ENCODE data around the gene TAX1BP3.

TAX1BP3 gene

DNA sequence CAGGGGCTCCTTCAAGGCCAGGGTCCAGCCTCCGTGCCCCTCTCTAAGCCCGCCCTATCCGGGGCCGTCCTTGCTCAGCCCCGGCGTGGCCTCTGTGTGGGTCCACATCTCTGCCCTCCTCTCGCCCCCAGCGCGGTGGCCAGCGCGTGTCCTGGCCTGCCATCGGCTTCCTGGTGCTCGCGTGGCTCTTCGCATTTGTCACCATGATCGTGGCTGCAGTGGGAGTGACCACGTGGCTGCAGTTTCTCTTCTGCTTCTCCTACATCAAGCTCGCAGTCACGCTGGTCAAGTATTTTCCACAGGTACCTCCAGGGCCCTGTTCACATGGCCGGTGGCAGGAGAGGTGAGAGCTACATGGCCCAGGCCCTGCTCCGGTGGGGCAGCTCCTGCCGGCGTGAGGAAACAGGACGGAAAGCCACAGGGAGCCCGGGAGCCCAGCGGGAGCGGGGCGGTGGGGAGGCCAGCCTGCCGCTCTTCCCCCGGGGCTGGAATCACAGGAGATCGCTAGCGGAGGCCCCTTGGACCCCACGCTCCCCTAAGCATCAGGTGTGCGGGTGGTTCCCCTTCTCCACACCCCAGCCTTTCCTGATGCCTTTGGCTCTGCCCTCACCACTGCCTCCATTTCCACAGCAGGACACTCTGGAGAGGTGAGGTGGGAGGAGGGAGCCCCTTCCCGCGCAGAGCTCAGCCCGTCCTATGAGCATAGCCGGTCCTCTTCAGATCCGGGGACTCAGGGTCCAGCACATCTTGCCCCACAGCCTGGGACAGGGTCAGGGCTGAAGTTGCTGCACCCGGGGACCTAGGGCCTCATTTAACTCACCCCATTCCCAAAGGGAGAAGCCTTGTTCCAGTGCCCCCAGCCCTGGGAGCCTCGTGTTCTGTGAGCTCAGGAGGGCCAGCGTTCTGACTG is 10.2 kb downstream of the TAX1BP3 start:
- no peak for DNase-seq

DNA sequence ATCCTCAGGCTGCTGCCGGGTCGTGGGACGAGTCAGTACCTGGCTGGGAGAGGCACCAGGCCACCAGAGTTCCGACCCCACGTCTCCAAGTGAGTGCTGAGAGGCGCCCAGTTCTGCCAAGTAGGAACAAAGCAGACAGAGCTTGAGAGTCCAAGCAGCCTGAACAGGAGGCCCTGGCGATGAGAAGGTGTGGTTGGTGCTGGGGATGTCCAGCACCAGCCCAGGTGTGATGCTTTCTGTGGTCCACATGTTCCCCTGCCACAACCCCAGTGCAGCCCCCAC is 10.8 kb downstream of the TAX1BP3 start:
- no peak for DNase-seq

DNA sequence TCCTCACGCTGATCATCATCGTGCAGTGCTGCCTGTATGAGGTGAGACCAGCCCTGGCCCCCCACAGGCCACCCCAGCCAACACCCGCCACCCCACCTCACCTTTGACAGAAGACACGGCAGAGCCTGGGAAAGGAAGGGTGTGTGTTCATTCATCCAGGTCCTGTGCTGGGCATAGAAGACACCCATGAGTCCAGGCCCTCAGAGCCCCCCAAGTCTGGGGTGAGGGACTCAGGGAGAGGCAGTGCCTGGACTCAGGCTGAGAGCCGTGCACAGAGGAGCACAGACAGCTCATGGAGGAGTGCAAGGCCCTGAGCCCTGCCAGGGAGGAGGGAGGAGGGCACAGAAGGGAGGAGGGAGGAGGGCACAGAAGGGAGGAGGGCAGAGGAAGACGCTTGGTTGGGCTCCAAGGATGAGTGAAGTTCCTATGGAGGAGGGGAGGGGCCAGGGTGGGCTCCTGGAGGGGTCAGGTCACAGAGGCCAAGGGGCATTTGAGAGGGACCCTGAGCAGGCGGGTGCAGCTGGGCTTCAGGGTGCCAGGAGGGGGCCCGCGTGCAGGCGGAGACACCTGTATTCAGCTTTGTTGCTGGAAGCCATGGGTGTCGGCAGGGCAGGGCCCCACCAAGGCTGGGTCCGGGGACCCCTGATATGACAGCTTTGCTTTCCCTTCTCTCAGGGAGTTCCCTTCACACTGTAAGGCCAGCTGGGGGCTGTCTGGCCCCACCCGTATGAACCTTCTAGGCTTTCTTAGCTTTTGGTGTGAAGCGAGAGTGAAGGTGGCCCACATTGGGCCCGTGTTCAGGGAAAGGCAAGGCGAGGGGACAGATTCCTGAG is 11.4 kb downstream of the TAX1BP3 start:
- no peak for DNase-seq

DNA sequence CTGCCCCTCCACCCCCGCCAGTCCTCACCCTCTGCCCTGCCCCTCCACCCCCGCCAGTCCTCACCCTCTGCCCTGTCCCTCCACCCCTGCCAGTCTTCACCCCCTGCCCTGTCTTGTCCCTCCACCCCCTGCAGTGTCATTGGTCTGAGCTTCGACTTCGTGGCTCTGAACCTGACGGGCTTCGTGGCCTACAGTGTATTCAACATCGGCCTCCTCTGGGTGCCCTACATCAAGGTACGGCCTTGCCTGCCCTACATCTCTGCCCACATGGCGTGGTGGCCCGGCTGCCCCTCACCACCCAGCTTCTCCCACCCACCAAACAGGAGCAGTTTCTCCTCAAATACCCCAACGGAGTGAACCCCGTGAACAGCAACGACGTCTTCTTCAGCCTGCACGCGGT is 12.0 kb downstream of the TAX1BP3 start:
- no peak for DNase-seq

DNA sequence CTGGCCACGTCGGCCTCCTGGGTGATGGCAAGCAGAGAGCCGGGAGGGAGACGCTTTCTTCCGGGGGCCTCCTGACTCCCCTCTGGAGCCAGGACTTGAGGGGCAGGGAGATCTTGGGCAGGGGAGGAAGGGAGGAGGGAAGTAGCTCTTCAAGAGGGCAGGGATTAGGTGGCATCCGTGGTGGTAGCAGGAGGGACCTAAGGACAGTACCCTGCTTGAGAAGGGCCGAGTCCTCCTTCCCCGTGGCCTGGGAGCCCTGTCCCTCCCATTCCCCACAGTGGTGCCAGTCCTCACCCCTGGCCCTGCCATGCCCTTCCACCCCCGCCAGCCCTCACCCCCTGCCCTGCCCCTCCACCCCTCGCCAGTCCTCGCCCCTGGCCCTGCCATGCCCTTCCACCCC is 12.6 kb downstream of the TAX1BP3 start:
- DNase-seq = no peak

DNA sequence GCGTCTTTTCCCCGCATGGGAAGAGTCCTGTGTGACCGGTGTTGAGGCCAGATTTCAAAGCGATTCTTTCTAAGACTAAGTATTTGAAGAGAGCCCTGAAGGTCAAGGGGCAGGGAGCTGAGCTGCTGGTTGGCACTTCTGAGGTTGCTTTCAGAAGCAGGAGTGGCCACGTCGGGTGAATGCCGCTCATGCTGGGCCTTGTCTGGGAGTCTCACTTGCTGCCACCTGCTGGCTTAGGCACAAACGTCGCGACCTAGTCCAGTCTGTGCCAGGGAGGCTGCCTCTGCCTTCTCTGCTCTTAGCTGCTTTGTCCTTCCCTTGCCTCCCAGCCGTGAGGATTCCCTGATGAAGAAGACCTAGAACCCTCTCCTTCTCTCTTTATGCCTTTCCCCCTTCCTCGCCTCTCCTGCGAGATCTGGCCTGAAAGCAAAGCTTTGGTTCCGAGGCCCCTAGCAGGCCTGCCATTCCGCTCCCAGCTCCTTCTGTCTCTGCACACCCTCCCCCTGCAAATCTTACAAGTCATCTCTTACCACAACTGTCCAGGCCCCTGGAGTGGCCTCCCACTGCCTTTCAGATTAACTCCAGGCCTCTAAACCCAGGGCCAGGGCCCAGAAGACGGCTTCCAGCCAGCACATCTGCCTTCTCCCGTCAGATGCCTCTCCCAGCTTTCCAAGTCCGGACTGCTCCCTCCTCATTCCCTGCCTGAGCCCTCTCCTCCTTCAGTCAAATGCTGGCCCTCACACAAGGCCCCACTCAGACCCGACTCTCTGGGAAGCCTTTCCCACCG is 20.4 kb downstream of the TAX1BP3 start:
- peak; percentile 21 for DNase-seq

DNA sequence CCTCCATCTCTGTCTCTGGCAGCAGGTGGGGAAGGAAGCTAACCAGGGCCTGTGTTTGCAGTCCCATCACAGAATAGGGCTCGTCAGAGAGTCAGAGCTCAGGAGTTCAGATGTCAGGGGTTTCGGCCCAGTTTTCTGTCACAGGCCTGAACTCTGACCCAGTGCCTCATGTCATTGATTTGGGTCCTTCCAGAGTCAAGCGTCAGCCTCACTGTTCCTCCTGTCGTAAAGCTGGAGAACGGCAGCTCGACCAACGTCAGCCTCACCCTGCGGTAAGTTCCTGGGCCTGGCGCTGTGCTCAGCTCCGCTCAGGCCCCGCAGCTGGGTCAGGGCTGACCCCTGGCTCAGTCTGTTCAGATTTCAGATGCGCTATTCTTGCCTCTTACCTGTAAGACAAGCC is 21.1 kb downstream of the TAX1BP3 start:
- no peak for DNase-seq

DNA sequence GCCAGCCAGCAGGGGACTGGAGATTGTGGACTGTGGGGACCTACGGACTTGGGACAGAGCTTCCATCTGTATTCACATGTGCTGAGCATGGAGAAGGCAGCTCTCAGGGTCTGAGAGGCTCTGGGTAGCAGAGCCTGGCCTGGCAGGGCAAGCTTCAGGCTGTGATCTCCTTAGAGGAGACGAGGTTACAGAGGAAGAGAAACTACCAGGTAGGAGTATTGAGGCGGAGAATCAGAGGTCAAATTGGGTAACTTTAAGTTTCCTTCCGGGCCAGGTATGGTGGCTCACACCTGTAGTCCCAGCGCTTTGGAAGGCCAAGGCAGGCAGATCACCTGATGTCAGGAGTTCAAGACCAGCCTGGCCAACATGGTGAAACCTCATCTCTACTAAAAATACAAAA is 23.1 kb downstream of the TAX1BP3 start:
- DNase-seq = no peak

DNA sequence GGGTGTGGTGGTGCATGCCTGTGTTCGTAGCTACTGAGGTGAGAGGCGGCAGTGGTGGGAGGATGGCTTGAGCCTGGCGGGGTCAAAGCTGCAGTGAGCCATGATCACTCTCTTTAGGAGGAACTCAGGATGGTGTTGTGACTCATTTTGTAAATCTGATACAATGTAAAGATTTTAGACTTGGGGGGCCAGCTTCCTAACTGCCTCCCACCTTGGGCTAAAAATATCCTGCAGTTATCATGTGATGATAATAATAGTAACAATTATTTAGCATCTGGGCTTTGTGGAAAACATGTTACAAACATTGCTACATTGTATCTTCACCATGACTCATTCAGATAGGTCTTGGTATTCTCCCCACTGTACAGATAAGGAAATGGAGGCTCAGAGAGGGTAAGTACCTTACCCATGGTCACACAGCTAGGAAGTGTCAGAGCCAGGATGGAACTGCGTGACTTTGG is 24.5 kb downstream of the TAX1BP3 start:
- no peak for DNase-seq

DNA sequence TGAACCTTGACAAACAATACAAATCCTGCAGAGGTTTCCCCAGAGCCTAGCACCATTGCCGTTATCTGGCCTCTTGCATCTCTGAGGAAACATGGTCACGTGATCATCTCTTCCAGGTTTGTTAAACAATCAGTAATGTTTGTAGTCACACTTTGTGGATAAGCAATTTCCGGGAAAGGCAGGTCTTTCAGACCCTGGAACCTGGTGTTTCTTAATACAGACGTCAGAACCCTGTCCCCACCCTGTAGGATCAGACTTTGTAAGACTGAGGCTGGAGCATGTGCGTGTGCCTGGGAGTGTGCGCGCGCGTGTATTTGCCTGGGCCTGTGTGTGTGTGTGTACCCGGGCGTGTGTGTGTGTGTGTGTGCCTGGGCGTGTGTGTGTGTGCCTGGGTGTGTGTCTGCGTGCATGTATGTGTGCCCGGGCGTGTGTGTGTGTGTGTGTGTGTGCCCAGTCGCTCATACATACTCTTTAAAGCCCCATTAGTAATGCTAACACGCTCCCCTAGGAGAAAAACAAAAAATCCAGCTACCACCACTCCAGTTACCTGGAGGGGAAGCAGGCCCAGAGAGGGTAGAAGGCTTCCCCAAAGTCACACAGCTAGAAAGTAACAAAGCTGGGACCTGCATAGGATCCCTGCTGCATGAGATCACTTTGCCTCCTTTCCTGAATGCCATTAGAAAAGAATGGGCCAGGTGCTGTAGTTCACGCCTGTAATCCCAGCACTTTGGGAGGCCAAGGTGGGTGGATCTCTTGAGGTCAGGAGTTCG is 26.5 kb downstream of the TAX1BP3 start:
- DNase-seq = no peak

DNA sequence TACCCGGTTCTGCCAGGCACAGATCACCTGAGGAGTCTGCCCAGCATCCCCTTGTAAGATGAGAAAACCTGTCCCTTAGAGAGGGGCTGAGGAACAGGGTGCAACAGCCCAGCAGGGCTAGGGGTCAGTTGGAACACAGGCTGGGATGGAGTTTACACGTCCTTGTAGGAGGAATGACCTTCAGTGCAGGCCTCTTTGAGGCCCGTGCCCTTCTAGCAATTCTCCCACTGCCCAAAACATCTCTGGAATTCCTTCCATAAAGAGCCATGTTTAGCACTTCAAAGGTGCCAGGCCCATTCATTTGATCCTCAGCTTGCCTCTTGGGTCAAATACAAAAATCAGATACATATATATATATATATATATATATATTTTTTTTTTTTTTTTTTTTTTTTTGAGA is 27.4 kb downstream of the TAX1BP3 start:
- DNase-seq = no peak

DNA sequence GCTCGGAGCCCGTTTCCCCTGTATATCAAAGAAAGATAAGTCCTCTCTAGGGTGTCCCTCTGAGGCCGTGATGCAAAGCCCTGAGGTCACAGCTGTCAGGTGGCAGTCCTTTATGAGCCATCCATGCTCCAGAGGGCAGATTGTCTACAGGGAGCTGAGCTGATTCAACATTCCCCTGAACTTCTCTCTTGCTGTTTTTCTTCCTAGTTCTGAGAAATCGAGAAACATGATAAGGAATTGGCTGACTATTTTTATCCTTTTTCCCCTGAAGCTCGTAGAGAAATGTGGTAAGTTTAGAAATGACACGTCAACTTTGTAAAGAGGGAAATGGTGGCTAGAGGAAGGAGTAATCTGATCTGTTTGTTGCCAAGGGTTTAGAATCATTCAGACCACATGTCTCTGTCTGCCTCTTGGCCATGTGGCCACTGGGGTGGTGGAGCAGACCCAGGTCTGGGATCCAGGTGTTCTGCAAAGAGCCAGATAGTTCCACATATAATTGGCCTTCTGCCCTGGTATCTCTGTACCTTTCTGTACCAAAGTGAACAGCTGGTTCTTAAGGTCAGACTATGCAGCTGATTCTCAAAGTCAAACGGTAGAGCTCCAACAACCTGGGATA is 28.3 kb downstream of the TAX1BP3 start:
- no peak for DNase-seq

DNA sequence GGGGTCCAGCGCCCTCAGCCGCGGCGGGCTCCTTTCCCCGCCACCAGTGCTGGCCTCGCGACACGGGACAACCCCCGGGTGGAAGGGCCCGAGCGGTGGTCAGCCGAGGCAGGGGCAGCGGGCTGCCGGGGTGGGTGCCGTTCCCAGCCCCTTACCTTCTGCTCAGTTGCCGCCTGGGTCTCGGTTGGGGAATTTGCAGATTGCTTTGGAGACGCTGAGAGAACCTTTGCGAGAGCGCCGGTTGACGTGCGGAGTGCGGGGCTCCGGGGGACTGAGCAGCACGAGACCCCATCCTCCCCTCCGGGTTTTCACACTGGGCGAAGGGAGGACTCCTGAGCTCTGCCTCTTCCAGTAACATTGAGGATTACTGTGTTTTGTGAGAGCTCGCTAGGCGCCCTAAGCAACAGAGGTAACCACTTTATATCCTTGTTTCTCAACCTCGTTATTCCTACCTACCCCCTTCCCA is 31.4 kb downstream of the TAX1BP3 start:
- DNase-seq = no peak

DNA sequence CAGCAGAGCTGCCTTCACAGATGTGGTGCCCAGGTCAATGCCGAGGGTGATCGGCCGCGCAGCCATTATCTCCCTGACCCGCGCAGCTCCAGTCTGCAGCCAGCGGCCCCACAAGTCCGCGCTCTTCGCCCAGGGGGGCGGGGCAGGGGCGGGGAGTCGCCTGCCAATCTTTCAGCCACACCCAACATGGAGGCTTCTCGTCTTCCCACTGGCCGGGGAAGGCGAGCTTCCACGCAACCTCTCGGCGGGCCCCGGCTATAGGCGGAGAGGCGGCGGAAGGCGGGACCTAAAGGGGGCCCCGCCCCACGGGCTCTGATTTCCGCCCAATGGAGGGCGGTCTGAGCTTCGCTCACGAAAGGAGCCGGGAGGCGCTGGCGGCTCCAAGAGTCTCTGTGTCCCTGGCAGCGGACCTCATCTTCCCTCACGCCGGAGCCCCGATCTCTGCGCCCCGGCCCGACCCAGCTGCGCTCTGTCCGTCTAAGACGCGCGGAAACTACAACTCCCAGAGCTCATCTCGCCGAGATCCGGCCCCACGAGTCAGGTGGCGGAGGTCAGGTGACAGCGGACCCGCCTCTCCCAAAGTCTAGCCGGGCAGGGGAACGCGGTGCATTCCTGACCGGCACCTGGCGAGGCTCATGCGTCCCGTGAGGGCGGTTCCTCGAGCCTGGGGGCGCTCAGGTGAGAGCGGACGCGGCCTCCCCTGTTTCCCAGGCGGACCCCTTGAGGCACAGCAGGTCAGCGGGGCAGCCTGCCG is 32.0 kb downstream of the TAX1BP3 start, which contains the start of the genes CTNS and SHPK:
Gene CTNS (plus strand): TSS at position 607 of the 754 bp plus-strand sequence. CDS start 3,447 bp downstream, outside the sequence.
Gene SHPK (minus strand): TSS at position 97 of the 754 bp plus-strand sequence. CDS start 31 bp downstream, at position 66.
- DNase-seq = peak; percentile 95

DNA sequence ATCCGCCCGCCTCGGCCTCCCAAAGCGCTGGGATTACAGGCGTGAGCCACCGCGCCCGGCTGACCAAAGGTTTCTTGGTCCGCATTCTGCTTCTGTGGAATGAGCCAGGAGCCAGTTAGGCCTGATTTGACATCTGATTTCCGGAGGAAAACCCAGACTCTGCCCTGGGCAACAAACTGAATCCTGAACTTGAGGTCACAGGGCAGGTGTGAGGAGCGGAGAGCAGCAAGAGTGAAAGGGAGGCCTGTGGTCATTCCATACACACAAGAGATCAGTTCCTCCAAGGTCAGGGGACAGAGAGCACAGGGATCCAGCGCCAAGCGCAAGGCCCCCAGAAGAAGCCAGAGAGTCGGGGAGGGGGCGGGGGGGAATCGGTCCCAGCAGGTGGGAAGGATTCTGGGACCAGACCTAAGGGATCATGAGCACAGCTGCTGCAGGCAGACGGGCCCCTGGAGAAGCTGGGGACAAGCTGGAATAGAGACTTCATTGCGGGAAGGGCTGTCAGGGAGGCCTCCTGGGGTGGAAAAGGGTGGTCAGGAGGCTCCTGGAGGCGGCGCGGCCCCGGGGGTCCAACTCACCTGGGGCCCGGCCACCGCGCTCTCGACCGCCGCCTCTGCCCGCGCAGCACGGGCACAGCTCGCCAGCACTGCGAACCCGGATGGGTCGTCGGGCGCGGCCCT is 32.8 kb downstream of the TAX1BP3 start:
- DNase-seq = no peak

DNA sequence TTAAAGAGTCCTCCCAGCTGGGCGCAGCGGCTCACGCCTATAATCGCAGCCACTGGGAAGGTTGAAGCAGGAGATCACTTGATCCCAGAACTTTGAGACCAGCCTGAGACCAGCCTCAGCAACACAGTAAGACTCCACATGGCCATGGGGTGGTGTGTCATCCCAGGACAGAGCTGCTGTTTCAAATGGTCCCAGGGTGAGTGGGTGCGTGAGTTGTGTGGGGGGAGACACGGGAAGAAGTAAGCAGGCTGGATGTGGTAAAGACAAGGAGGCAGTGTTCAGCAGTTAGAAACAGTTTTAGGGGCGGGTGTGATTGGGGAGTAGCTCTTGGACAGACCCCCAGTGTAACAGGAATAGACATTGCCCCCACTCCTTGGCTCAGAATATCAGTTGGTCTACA is 36.1 kb downstream of the TAX1BP3 start:
- DNase-seq = no peak

DNA sequence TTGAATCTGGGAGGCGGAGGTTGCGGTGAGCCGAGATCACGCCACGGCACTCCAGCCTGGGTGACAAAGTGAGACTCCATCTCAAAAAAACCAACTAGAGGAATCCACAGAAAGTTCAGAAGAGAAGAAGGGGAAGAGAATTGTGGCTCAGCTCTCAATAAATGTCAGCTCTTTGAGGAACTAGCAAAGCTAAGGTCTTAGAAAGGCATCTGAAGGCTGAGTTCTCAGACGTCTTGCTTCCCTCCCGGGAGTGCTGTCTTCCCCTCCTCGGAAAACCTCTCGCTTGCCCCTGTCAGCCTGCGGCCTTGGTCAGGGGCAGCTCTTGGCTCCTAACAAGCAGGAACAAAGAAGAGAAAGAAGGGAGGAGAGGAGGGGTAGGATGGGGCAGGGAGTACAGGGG is 37.6 kb downstream of the TAX1BP3 start:
- DNase-seq = no peak

DNA sequence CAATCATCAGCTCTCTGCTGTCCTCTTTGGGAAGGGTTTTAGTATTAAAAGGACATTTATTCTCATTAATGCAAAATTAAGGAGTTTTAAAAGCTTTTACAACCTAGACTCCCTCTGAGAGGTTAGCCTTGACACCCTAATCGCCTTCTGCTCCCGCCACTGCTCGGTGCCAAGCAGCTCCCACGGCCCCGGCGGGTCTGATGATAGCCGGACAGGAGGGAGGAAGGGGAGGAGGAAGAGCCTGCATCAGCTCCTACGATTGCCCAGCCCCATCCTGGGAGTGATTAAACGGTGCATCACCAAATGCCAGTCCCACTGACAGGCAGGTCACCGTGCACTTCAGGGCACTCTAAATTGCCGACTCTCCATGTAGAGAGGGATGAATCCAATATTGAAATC is 40.6 kb downstream of the TAX1BP3 start:
- no peak for DNase-seq

DNA sequence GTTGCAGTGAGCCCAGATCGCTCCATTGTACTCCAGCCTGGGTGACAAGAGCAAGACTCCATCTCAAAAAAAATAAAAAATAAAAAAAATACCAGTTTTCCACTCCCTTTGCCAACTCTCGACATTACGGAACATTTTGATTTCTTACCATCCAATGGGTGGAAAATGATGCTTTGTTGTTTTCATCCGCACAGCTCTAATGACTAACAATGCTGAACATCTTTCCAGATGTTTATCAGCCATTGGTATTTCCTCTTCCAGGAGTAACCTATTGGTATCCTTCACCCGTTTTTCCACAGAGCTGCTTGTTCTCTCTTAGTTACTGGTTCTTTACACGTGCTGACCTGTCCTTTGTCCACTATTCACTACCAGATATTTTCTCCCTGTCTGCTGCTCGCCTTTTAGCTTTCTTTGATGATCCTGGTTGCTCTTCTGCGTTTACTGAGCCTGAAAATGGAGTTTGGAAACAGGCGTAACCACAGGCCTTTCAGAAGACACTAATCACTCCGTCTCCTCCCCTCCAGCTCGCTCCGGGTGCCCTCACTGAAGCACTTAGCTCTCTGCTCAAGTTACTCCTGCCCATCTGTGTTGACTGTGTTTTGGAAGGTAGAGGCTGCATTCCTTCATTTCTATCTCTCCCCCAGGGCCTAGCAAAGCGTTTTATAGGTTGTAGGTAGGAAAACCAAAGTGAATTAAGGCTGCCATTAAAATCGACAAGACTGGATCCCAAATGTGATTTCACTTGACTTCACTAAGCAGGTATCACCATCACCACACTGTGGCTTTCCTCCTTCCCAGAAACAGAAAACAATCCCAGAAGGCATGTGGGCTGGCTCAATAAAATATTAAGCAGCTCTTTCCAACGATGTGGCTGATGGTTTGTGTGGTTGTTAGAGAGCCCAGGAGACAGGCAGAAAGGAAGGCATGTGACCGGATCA is 41.3 kb downstream of the TAX1BP3 start:
- no peak for DNase-seq

All from CD4-positive, alpha-beta T cell treated with Interleukin-17A for 1 hour (primary cell).